ENCODE measurements around the gene WSB1.

The WSB1 gene

DNA sequence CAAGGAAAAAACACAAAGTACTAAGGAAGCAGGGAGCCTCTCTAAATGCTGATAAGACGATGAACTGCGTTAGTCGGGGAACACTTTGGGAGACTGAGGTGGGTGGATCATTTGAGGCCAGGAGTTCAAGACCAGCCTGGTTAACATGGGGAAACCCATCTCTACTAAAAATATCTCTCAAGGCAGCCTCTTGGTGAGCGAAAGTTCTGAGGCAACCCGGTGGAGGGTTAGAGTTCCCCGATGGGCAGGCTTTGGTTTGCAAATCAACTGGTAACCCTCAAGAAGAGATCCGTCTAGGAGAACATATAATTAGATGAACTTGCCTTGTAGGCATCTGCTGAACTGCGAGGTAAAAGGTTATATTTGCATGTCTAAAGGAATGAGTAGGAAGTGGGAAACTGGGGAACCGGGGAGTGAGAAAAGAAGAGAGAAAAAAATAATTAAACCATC is 44.6 kb downstream of the WSB1 start:
- no peak for DNase-seq (ENCODE audit: low read depth, low spot score)

- no peak for DNase-seq (ENCODE audit: low read depth, low spot score)
Measured at GRCh38 chr17:27339198-27339835, 45.4 kb downstream of the WSB1 start.

GRCh38 chr17:27339836-27340550 is 46.1 kb downstream of the WSB1 start:
- DNase-seq (ENCODE audit: low read depth, low spot score): no peak

- no peak for DNase-seq (ENCODE audit: low read depth, low spot score)
Measured at GRCh38 chr17:27340575-27340974, 46.7 kb downstream of the WSB1 start.

- no peak for DNase-seq (ENCODE audit: low read depth, low spot score)
Measured at GRCh38 chr17:27341041-27341471, 47.1 kb downstream of the WSB1 start.

- DNase-seq (ENCODE audit: low read depth, low spot score): no peak
Measured at GRCh38 chr17:27342059-27342458, 48.1 kb downstream of the WSB1 start.

GRCh38 chr17:27343294-27343693 is 49.4 kb downstream of the WSB1 start:
- no peak for DNase-seq (ENCODE audit: low read depth, low spot score)

DNA sequence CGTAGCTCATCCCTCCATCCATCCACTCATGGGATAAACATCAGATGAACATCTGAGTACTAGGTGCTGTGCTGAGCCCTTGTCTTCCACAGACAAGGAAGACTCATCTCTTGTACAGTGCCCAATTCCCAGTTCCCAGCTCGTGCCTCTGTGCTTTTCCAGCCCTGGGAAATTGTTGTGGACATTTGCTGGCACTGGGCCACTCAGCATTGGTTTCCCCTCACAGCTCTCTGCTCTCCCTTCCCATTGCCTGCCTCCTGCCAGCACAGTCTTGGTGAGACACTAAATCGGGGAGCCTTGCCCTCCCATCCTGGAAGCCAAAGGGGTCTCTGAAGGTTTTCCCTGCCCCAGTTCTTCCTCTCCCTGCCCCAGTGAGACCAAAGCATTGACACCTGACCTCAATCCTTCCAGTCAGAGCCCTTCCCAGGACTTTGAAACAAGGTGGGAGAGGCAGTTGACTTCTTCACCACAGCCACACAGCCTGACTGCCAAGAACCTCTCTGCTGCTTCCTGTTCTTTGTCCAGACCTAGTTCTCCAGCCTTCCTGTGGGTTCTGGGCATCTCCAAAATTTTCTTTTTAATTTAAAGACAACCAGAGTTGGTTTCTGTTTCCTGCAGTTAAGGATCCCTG is 50.2 kb downstream of the WSB1 start:
- no peak for DNase-seq (ENCODE audit: low read depth, low spot score)

GRCh38 chr17:27345141-27345904 is 51.4 kb downstream of the WSB1 start:
- peak; percentile 98 for DNase-seq (ENCODE audit: low read depth, low spot score)

DNA sequence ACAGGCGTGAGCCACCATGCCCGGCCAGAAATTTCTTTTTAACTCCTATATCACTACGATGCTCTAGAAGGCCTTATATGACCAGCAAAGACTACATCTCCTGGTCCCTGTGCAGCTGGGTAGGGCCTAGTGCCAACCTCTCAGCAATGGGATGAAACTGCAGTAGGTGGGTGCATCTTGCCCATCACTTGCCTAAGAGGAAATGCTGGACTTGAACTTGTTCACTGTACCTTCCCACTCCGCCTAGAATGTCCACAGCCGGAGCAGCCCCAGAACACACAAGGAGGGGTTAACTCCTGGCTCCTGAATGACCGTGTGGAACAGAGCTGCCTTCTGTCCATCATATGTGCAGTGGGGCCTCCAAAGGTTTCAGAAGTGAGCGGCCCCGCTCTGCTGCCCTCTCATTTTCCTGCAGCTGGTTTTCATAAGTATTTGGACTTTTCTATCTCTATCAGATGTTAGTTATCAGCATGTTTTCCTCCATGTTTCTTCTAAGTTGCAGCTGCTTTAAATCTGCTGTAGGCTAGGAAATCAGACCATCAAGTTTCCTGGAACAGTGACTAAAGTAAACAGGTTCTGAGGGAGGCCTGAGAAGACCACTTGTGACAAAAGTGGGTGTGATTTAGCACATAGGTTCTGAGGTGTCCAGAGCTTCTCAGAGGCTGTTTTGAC is 52.5 kb downstream of the WSB1 start:
- no peak for DNase-seq (ENCODE audit: low read depth, low spot score)

DNA sequence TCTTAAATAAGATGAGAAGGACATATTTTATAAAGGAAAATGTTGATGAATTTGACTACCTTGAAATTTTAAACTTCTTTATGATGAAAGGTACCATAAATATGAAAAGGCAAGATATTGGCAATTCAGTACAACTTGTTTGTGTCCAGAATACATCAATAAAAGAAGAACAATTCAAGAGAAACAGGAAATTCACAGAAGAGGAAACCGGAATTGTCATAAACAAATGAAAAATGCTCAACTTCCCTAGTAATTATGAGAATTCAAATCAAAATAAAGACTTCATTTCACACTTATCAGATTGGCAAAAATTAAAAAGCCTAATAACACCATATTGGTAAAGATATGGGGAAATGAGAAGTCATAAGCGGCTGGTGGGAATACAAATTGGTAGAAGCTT is 54.3 kb downstream of the WSB1 start:
- DNase-seq (ENCODE audit: low read depth, low spot score): no peak

DNA sequence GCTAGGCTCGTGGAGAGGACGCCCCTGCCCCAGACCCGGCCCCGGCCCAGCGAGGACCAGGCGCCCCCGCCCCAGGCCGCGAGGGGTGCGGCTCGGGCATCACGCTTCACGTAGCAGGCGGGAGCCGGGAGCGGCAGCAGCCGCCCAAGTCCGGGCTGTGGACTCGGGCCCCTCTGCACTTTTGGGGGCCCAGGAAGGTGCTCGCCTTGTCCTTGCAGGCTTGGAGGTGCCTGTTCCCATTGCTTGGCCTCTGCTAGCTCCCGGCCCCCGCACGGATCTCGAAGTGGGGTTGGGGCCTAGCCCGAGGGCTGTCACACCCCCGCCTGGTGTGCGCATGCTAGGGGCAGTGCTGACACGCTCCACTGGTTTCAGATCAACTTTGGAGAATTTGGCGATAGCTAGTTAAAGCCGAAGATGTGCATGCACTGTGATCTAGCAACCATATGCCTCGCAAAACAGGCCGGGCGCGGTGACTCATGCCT is 55.7 kb downstream of the WSB1 start:
- DNase-seq (ENCODE audit: low read depth, low spot score): no peak

GRCh38 chr17:27351759-27352158 is 57.8 kb downstream of the WSB1 start:
- no peak for DNase-seq (ENCODE audit: low read depth, low spot score)

- no peak for DNase-seq (ENCODE audit: low read depth, low spot score)
Measured at GRCh38 chr17:27352448-27353032, 58.6 kb downstream of the WSB1 start.

DNA sequence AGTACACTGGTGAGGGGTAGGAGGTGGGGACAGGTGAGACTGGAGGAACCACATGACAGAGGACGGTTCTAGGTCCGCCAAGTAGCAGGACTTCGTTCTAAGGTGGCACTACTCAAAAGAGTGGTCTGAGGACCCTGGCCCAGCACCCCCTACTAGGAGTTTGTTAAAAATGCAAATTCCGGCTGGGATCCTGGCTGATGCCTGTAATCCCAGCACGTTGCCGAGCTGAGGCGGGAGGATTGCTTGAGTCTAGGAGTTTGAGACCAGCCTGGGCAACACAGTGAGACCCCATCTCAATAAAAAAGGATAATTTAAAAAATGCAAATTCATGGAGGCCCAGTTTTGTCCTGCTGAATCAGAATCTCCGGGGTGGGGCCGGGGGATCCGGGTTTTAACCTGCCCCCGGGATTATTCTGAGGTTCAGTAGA is 59.1 kb downstream of the WSB1 start:
- no peak for DNase-seq (ENCODE audit: low read depth, low spot score)

DNA sequence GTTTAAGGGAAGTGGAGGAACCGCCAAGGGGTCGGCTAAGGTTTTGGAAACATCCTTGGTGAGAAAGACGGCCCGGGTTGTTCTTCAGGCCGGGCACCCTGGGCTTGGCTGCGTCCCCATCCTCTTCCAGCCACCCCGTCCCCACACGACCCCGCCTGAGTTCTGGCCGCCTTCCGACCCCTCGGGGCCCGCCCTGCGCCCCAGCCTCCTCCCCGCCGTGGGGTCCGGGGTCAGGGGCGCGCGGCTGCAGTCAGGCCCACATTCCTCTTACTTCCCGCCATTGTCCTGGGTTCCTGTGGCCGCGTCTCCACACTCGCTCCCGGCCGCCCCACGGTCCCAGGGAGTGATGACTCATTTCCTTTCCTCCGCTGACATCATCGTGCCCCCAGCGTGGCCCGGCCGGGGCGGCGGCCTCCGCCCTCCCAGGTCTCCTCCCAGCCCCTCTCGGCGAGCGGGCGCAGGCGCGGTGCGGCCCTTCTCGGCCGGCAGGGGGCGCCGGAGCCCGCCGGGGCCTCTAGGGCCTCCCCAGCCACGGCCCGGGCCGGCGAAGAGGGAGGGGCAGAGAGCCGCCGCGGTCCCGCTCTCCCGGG is 59.6 kb downstream of the WSB1 start:
- DNase-seq (ENCODE audit: low read depth, low spot score): no peak

GRCh38 chr17:27354051-27354490 is 60.2 kb downstream of the WSB1 start:
- no peak for DNase-seq (ENCODE audit: low read depth, low spot score)

GRCh38 chr17:27354491-27355081 is 60.7 kb downstream of the WSB1 start:
- no peak for DNase-seq (ENCODE audit: low read depth, low spot score)

GRCh38 chr17:27355419-27355818 is 61.5 kb downstream of the WSB1 start:
- no peak for DNase-seq (ENCODE audit: low read depth, low spot score)

GRCh38 chr17:27356091-27356705 is 62.3 kb downstream of the WSB1 start:
- DNase-seq (ENCODE audit: low read depth, low spot score): no peak
